Stimulated activated CD4-positive, alpha-beta T cell treated with anti-CD3 and anti-CD28 coated beads, Interleukin-12 subunit alpha, Interleukin-12 subunit beta, amount 100 ng/mL, for 24 hours (primary cell): ENCODE measurements around the gene SRGAP2B.
"Not testable (repeated sequence)": the region's sequence is repeated elsewhere in the genome, so short reads cannot be mapped to it uniquely, and the experiment has no call there.

Experiments used
- DNase-seq, 2 experiments: peaks; one replicate each; pipeline ENCODE4 v3.0.0-alpha.2; 2020; ENCODE audit warnings: low read depth in 2 of 2

SRGAP2B gene

GRCh38 chr1:145095284-145096057 lies at the start of gene SRGAP2B, which contains the start of gene FAM72D:
Gene SRGAP2B, minus strand, starts transcription at chr1:145095328. Its CDS starts 2,427 bp downstream, at chr1:145092901.
Gene FAM72D, plus strand, starts transcription at chr1:145095974. Its CDS starts 874 bp downstream, at chr1:145096848.
- not testable (repeated sequence) for DNase-seq

GRCh38 chr1:145144264-145144913 lies 49.3 kb upstream of the SRGAP2B start:
- DNase-seq: not testable (repeated sequence)

GRCh38 chr1:145140549-145140948 lies 45.4 kb upstream of the SRGAP2B start:
- DNase-seq: not testable (repeated sequence)

GRCh38 chr1:145134476-145134875 lies 39.3 kb upstream of the SRGAP2B start:
- not testable (repeated sequence) for DNase-seq

- DNase-seq: not testable (repeated sequence)
Observed at GRCh38 chr1:145128697-145129469, 33.8 kb upstream of the SRGAP2B start.

GRCh38 chr1:145127144-145127543 lies 32.0 kb upstream of the SRGAP2B start:
- not testable (repeated sequence) for DNase-seq

- not testable (repeated sequence) for DNase-seq
Observed at GRCh38 chr1:145125112-145125511, 30.0 kb upstream of the SRGAP2B start.

GRCh38 chr1:145123992-145124641 lies 29.0 kb upstream of the SRGAP2B start:
- not testable (repeated sequence) for DNase-seq

GRCh38 chr1:145123062-145123395 lies 27.9 kb upstream of the SRGAP2B start:
- not testable (repeated sequence) for DNase-seq

- not testable (repeated sequence) for DNase-seq
Observed at GRCh38 chr1:145122344-145123061, 27.4 kb upstream of the SRGAP2B start.

GRCh38 chr1:145119842-145120241 lies 24.7 kb upstream of the SRGAP2B start:
- DNase-seq: not testable (repeated sequence)

GRCh38 chr1:145115587-145116493 lies 20.7 kb upstream of the SRGAP2B start:
- not testable (repeated sequence) for DNase-seq

GRCh38 chr1:145114560-145115057 lies 19.5 kb upstream of the SRGAP2B start:
- not testable (repeated sequence) for DNase-seq

- not testable (repeated sequence) for DNase-seq
Observed at GRCh38 chr1:145112703-145113102, 17.6 kb upstream of the SRGAP2B start.

- DNase-seq: not testable (repeated sequence)
Observed at GRCh38 chr1:145111674-145112073, 16.5 kb upstream of the SRGAP2B start.

- not testable (repeated sequence) for DNase-seq
Observed at GRCh38 chr1:145103294-145103693, 8.2 kb upstream of the SRGAP2B start.

GRCh38 chr1:145101725-145102124 lies 6.6 kb upstream of the SRGAP2B start:
- DNase-seq: not testable (repeated sequence)

GRCh38 chr1:145094655-145095211 lies 395 bp downstream of the SRGAP2B start:
- peak in 1 of 2 experiments; percentile 3 for DNase-seq

- DNase-seq: peak in 1 of 2 experiments; percentile 0
Observed at GRCh38 chr1:145093517-145094149, 1.5 kb downstream of the SRGAP2B start.
